ENCODE data around the gene PAX8.

PAX8 gene

DNA sequence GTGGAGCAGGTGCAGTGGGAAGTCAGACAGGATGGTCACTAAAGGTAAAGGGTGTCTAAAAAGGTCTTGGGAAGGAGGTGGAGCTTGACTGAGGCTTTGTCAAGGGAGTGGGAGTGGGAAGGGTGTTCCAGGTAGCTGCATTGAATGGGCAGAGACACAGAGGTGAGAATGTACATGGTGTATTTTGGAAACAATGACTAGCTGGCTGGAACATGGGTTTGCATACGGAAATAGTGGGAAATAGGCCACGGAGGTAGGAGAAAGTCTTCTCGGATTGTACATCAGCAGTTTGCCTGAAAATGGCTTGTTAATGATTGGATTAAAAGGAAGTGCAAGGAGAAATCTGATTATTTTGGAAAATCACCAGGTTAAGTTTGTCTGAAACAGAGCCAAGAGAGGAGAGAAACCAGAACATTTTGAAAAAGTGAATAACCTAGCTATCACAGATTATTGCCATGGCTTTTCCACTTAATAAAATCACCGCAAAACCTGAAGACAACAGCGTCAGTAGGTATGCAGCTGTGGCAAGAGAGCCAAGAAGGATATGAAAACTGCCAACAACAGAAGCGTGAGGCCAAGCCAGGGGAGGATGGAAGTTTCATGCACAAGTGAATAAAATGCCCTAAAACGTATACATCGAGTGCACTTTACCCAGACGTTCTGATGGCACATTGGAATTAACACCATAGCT lies 13.9 kb downstream of the PAX8 start:
- no peak for DNase-seq (ENCODE audit: low read depth)

DNA sequence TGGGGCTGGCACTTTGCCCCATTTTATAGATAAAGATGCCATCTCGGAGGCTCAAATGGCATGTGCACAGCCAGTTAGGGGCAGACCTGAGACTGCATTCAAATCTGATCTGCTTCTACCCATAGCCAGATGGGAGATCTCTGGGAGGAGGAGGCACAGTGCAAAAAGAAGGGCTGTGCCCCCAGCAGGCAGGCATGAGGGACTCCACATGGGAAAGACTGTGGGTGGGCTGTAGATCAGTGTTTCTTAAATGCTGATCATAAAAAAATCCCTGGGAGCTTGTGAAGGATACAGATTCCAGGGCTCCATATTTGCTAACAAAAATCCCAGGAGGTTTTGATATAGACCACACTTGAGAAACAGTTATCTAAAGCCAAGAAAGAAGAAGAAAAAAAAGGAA lies 15.2 kb downstream of the PAX8 start:
- DNase-seq (ENCODE audit: low read depth), result no peak

DNA sequence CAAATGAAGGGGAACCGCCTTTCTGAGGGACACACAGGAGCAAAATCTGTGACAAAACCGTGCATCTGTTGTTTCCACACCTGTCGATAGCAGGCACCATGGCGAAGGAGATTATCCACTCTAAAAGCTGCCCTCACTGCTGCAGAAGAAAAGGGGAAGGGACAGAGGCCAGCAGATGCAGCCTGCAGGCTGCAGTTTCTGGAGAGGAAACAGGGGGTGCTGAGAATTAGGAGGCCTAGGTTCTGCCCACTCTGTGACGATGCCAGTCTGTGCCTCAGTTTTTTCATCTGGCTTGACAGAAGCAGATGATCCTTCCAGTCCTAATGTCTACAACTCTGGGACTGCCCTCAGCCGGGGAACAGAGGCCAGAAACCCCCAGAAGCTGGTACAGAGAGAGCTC lies 17.7 kb downstream of the PAX8 start:
- no peak for DNase-seq (ENCODE audit: low read depth)

DNA sequence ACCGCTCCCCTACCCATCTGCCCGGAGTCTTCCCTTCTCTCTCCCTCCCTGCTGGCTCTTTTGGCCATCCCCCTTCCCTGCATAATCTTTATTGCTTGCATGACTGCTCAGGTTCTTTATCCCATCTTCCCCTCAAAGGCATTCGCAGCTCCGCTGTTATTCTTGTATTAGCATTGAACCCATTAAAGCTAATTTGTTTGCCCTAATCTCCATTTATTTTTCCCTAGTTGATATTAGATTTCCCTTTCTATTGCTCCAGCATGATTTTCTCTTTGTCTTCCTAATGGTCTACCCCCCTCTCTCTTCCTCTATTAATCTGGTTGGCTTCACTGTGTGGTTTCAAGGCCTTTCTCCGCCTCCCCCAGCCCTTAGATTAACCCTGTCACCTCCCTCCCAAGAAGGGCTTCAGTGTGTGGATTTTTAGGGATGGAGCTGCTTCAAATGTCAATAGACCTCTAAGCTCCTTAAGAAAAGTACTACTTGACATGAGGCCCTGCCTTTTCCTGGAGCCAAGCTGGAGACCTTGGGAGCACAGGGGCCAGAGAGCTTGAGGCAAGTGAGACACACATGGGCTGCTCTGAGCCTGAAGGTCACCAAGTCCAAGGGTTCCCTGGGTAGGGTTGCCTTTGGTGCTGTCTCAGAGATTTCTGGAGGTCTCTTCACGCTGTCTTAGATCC lies 20.1 kb downstream of the PAX8 start:
- no peak for DNase-seq (ENCODE audit: low read depth)

DNA sequence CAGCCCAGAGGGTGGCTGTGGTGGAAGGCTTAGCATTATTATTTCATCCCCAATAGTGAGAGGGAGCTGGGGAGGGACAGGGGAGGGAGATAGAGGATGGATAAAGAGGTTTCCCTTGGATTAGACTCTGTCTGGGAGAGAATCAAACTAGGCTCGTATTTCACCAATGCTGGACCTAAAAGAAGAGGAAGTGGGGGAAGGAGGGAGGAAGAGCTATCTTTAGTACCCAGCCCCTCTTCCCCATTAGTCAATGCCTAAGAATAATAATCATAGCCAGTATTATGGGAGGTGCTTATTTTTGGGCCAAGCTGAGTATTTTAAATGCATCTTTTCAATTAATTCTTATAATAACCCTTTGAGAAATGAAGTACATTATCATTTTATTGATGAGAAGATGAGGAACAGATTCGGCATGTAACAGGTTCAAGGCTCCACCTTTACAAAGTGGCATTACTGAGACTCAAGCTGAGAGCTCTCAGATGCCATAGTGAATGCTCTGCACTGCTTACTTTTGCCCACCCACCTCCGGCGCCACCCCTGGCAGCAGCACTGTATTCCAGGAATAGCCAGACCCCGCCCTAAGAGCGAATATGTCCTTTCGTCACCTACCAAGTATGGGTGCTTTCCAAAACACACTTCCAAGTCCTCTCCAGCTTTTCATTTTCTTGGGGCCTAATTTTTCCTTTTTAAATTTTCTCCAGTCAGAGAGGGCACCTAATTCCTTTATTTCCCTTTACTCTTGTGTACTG lies 21.0 kb downstream of the PAX8 start:
- no peak for DNase-seq (ENCODE audit: low read depth)

DNA sequence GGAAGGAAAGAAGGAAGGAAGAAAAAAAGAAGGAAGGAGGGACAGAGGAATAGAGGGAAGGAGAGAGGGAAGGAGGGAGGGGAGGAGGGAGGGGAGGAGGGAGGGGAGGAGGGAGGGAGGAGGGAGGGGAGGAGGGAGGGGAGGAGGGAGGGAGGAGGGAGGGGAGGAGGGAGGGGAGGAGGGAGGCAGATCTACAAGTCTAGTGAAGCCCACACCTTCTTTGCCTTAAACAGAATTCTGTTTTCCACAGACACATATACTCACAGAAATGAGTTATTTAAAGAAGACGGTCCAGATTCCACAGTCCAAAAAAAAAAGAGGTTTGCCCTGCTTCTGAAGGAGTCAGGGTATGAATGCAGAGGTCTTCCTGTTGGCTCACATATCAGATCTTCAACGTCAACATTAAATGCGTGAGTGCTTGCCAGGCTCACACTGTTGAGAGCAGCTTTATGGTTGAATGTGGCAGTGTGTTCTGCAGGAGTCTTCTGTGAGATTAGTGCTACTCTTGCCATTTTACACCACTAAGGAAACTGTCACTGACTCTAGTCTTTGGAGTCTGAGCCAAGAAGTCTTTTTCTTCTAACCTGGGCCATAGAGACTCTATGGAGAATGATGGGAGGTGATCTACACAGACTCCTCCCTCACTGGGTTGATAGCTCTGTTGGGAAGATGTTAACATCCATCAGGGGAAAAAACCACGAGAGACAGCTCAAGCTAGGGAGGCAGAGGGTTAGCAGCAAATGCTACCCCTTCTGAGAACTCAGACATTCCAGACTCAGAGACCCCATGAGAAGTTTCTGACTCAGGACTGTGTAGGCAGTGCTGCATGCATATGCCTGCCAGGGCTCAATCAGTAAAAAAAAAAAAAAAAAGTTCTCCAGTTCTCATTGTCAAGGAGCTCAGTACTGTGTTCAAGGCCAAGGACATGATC lies 23.3 kb downstream of the PAX8 start:
- DNase-seq (ENCODE audit: low read depth), result no peak

GRCh38 chr2:113253453-113253852 lies 25.3 kb downstream of the PAX8 start:
- DNase-seq (ENCODE audit: low read depth), result no peak

- no peak for DNase-seq (ENCODE audit: low read depth)
Observed at GRCh38 chr2:113252047-113252590, 26.6 kb downstream of the PAX8 start.

- DNase-seq (ENCODE audit: low read depth), result no peak
Observed at GRCh38 chr2:113251118-113251517, 27.6 kb downstream of the PAX8 start.

DNA sequence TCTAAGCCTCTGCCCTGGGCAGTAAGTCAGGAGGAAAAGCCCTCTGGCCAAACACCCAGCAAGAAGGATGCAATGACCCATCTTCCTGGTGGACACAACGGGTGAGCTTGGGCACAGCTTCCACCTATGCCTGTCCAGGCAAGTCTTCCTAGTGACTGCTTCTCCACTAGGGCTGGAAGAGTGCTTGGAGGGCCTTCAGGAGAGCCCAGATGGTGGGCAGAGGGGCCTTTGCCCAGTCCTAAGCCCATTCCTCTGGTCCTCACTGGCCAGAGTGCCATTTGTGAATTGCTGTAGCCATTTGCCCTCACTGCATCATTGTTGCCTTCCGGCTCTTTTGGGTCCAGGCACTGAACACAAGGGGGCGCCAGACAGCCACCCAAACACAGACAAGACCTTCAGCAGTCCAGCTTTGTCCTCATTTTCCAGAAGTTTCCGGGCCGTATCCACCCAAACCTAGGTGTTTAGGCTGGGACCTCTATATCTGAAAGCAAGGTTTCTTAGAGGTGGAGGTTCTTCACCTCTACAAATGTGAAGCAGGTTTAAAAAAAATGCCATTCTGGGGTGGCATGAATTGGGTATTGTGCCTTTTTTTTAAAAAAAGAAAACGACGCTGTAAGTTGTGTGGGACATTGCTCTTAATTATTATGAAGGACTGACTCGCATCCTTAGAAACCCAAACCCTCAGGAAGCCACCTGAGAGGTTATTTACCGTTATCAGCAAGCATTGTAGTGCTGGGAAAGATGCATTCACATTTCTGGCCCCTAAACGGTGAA lies 29.5 kb downstream of the PAX8 start:
- DNase-seq (ENCODE audit: low read depth), result no peak

DNA sequence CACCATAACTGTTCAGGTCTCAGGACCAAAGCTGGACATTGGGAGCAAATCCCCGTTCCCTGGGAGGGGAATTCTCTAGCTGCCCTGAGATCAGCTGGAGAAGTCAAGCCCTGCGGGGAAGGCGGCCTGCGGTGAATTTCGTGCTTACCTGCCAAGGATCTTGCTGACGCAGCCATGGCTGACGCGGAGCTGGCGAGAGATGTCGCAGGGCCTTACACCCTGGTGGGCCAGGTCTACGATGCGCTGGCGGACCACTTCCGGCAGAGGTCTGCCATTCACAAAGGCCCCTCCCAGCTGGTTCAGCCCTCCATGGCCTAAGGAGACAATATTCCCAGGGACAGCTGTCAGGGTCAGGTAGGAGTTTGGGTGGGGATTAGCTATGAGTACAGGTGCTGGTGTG lies 32.1 kb downstream of the PAX8 start:
- no peak for DNase-seq (ENCODE audit: low read depth)

GRCh38 chr2:113245276-113245711 lies 33.4 kb downstream of the PAX8 start:
- DNase-seq (ENCODE audit: low read depth), result no peak

- no peak for DNase-seq (ENCODE audit: low read depth)
Observed at GRCh38 chr2:113242327-113242726, 36.4 kb downstream of the PAX8 start.

- peak; percentile 100 for DNase-seq (ENCODE audit: low read depth)
Observed at GRCh38 chr2:113240915-113241911, 37.5 kb downstream of the PAX8 start.

- peak; percentile 89 for DNase-seq (ENCODE audit: low read depth)
Observed at GRCh38 chr2:113240150-113240914, 38.4 kb downstream of the PAX8 start.

DNA sequence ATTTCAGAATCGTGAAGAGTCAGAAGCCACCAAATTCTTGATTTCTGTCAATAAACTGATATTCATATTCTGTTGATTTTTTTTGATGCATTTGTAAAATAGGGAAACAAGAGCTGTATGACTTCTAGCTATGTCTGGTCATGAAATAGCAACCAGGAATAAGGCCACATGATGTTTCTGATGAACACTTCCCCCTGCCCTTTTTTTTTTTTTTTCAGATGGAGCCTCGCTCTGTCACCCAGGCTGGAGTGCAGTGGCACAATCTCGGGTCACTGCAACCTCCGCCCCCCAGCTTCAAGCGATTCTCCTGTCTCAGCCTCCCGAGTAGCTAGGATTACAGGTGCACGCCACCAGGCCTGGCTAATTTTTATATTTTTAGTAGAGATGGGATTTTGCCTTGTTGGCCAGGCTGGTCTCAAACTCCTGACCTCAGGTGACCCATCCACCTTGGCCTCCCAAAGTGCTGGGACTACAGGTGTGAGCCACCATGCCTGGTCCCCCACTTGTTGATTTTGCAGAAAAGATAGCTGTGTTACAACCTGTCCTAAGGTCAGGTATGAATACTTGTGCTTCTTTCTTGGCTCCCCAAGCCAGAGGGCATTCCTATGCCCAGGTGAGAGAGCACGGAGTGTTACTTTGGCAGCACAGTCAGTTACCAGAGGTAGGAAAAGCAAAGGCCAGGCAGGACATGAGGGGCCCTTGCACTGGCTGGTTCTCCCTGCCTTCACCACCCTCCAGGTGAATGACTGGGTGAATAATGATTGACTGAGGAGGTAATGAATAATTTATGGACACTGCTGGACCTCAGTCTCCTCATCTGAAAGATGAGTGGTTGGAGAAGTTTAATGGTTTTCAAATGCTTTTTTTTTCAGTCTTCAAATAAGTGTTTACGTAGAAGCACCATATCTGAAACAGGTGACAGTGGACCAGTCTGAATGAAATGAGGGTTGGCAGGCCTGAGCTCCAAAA lies 39.6 kb downstream of the PAX8 start:
- no peak for DNase-seq (ENCODE audit: low read depth)

DNA sequence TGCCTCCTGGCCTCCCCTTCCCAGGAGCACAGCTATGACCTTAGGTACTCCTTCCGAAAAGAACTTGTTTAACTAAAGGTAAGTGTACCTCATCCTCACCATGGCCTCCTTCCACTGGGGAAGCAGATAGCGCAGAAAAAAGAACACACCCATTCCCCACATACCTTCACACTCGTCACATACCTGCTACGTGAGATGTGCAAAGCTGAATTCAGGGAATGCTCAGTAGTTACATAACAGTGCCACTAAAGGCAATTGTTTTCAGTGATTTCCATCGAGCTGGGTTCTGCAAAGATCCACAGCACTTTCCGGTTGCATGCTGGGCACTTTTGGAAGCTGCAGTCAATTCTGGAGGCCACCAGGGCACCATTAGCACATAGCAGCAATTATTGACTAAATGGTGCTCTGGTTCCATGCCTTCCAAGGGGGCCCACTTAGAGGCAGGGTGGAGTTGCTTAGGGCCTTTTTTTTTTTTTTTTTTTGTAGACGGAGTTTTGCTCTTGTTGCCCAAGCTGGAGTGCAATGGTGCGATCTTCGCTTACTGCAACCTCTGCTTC lies 41.0 kb downstream of the PAX8 start:
- no peak for DNase-seq (ENCODE audit: low read depth)
